Fibroblast of the aortic adventitia (primary cell): ENCODE measurements around the gene CEP44. TPM values are rescaled to one million over a fixed set of nuclear protein-coding genes. Genes with fewer than 3 reads are reported as not detected.

Experiments used
- DNase-seq: peaks from one replicate; pipeline ENCODE4 v3.0.0-alpha.2; 2010; ENCODE audit warnings: low read depth
- H3K4me3 ChIP-seq: 2 replicates; pipeline ENCODE4 v1.5.1; 2011; ENCODE audit warnings: low read depth, mild to moderate bottlenecking, control low read depth, low read length, moderate library complexity
- total RNA-seq: library from RNA; depleted of rRNA; stranded (reverse); fragments of >200 nt; gene quantifications from 2 replicates; pipeline ENCODE4 v1.2.3, GENCODE V29; 2012; ENCODE audit warnings: low replicate concordance
- TF ChIP-seq, protein P1 (sequence below): IDR thresholded peaks from 2 replicates; pipeline ENCODE4 v1.5.1; 2011; ENCODE audit warnings: mild to moderate bottlenecking, low read length, control low read depth, inconsistent platforms; ENCODE audit not compliant: insufficient read depth

Gene CEP44
- total RNA-seq, 1 donor = 22.7 TPM

DNA sequence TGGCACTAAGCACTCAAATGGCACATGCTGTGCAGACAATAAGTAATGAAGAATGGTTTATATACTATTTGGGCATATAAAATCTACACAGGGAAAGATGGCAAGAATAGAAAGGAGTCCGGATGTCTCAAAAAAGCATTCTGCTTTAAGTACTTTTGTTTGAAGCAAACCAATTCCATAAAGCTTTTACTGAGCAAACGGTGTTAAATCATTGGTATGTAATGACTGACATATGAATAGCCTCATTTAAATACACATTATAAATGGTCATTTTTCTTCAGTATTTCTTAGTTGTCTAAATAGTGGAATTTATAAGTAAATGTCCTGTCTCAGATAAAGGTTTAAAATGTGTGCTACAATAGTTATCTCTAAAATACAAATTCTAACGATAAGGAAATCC, 6.3 kb upstream of the CEP44 start:
- no peak for DNase-seq
- TF ChIP-seq, protein P1, sequence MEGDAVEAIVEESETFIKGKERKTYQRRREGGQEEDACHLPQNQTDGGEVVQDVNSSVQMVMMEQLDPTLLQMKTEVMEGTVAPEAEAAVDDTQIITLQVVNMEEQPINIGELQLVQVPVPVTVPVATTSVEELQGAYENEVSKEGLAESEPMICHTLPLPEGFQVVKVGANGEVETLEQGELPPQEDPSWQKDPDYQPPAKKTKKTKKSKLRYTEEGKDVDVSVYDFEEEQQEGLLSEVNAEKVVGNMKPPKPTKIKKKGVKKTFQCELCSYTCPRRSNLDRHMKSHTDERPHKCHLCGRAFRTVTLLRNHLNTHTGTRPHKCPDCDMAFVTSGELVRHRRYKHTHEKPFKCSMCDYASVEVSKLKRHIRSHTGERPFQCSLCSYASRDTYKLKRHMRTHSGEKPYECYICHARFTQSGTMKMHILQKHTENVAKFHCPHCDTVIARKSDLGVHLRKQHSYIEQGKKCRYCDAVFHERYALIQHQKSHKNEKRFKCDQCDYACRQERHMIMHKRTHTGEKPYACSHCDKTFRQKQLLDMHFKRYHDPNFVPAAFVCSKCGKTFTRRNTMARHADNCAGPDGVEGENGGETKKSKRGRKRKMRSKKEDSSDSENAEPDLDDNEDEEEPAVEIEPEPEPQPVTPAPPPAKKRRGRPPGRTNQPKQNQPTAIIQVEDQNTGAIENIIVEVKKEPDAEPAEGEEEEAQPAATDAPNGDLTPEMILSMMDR = no peak
- H3K4me3 ChIP-seq = no peak overlapping the region

DNA sequence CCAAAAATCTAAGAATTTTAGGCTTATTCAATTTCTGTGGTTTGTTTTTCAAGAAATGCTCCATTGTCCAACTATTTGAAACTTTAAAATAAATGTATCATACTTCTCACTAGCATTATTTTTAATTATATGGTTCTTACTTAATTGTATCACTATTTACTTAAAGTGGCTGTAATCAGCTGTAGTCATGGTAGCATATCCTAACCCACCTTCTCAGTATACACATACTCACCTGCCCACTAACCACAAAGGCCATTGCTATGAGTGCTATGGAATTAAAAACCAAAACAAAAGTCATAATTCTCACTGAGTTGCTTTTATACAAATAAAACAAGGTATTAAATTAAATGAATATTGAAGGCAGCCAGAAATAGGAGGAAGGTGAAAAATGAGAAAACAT, 5.2 kb upstream of the CEP44 start:
- no peak overlapping the region for H3K4me3 ChIP-seq
- DNase-seq = no peak

DNA sequence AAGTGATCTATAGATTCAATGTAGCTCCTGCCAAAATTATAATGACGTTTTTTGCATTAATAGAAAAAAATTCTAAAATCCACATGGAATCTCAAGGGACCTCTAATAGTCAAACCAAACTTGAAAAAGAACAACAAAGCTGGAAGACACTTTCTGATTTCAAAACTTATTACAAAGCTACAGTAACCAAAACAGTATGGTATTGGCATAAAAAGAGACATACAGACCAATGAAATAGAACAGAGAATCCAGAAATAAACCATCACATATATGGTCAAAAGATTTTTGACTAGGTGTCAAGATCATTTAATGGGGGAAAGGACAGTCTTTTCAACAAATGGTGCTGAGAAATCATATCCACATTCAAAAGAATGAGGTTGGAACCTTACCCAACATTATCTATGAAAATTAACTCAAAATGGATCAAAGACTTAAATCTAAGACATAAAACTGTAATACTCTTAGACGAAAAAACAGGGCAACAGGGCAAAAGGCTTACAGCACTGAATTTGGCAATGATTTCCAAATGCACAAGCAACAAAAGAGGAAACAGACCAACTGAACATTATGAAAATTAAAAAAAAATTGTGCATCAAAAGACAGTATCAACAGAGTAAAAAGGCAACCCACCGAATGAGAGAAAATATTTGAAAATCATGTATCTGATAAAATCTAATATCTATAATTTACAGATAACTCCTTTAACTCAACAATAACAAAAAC, 4.1 kb upstream of the CEP44 start:
- DNase-seq = no peak
- no peak overlapping the region for H3K4me3 ChIP-seq
- TF ChIP-seq, protein P1 = no peak

More for the DNA sequence above, 5.2 kb upstream of the CEP44 start:
- TF ChIP-seq, protein P1 = no peak

DNA sequence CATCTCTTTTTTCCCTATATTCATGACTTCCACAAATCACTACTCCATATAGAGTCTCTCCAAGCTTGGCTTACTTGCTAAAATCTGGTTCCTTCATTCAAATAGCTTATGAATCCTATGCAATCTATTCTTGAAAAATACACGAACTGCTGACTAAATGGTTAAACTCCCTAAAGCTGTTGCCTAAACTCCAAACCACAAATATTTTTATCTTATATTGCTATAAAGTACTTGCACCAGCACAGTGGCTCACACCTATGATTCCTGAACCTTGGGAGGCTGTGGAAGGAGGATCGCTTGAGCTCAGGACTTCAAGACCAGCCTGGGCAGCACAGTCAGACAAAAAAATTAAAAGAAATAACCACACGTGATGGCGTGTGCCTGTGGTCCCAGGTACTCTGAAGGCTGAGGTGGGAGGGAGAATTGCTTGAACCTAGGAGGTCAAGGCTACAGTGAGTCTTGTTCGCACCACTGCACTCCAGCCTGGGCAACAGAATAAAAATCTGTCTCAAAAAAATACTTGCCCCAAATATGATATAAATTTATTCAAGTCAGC, 2.5 kb upstream of the CEP44 start:
- TF ChIP-seq, protein P1 = no peak
- H3K4me3 ChIP-seq = no peak overlapping the region
- DNase-seq = no peak

DNA sequence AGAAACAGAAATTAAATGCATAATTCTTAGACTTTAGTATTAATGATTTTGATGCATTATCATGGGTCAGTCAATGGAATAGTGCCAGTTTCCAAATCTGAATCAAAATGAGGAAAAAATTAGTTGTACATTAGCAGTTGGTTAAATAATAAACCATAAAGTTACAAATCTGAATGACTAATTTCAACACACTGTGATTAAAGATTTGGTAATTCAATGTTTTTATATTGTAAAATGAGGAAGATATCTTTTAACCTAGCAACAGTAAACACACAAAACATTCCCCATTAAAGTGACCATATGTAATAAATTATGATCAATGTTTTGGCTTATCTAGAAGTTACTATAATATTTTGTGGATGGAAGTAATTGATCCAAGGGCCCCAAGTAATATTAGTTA, 1.8 kb upstream of the CEP44 start:
- no peak for DNase-seq
- peak overlapping the region; percentile 93 for H3K4me3 ChIP-seq
- TF ChIP-seq, protein P1 = no peak

DNA sequence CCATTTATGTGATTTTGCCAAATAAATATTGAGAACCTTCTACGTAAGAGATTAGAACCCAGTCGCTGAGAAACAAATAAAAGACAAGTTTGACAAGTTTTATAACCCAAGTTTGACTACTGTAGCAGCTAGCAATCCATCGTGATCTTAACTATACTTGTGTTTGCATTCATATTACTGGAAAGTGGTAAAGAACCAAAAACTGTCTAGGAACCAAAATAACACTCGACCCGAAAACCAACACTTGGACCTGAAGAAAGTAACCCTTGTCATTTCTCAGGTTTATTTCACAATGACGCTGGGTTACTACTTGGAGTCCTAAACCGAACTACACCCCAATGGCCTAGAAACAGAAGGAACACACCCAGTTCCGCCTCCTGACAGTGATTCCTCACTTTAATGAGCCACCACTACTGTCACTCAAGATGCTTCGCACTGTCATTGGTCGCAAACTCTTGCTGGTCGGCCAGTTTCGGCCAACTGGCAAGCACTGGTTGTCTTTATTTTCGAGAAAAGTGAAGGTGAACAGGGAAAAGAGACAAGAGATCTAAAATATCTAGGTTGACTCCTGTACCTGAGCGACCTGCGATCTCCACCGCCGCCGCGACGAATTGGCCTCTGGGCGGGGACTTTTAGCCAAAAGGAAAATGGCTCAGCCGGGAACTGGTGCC, 740 bp upstream of the CEP44 start:
- TF ChIP-seq, protein P1 = no peak
- peak overlapping the region; percentile 93 for H3K4me3 ChIP-seq
- DNase-seq = peak; percentile 95
